Measurements from ENCODE around the gene SS18.

The SS18 gene

GRCh38 chr18:26121476-26121875, 31.1 kb upstream of the SS18 start:
- Histone ChIP-seq H3K9ac (ENCODE audit: low read length) (no peak overlapping the region), H4K20me1 (ENCODE audit: low read depth, low read length) (no peaks in the 10 kb centered on the region), H3K36me3 (ENCODE audit: low read length) (no peaks in the 10 kb centered on the region), H2AFZ (ENCODE audit: low read depth, low read length, severe bottlenecking) (no peak overlapping the region), H3F3A (ENCODE audit: insufficient read depth) (no peaks in the 10 kb centered on the region), H3K4me2 (ENCODE audit: low read depth, low read length, poor library complexity, severe bottlenecking) (no peak overlapping the region), H3K4me3 (ENCODE audit: insufficient read depth, low read length, poor library complexity, severe bottlenecking) (no peak overlapping the region), H3K9me2 (replicated peaks; ENCODE audit: insufficient read depth, low read length) (no peaks in the 10 kb centered on the region), H3K27me3 (ENCODE audit: low read length) (no peaks in the 10 kb centered on the region), H3K9me3 (ENCODE audit: insufficient read depth, low read length) (no peaks in the 10 kb centered on the region), H3K79me2 (ENCODE audit: insufficient read depth, low read length) (no peaks in the 10 kb centered on the region), H3K27ac (ENCODE audit: low read depth, low read length) (no peak overlapping the region)
- TF ChIP-seq CTCF (IDR thresholded peaks at IDR 0.05; ENCODE audit: insufficient read depth, low read length, poor library complexity, severe bottlenecking) = no peak
- no peak for TF ChIP-seq EZH2phosphoT487 (conservative IDR thresholded peaks at IDR 0.05; ENCODE audit: low read length)

- no peaks in the 10 kb centered on the region for H3K9me2 ChIP-seq (replicated peaks; ENCODE audit: insufficient read depth, low read length)
- no peaks in the 10 kb centered on the region for H4K20me1 ChIP-seq (ENCODE audit: low read depth, low read length)
- TF ChIP-seq EZH2phosphoT487 (conservative IDR thresholded peaks at IDR 0.05; ENCODE audit: low read length) (no peak), CTCF (IDR thresholded peaks at IDR 0.05; ENCODE audit: insufficient read depth, low read length, poor library complexity, severe bottlenecking) (no peak)
- H3K27me3 ChIP-seq (ENCODE audit: low read length) = no peaks in the 10 kb centered on the region
- H2AFZ ChIP-seq (ENCODE audit: low read depth, low read length, severe bottlenecking) = no peak overlapping the region
- no peaks in the 10 kb centered on the region for H3F3A ChIP-seq (ENCODE audit: insufficient read depth)
- H3K9ac ChIP-seq (ENCODE audit: low read length) = no peak overlapping the region
- no peak overlapping the region for H3K4me2 ChIP-seq (ENCODE audit: low read depth, low read length, poor library complexity, severe bottlenecking)
- no peak overlapping the region for H3K4me3 ChIP-seq (ENCODE audit: insufficient read depth, low read length, poor library complexity, severe bottlenecking)
- H3K9me3 ChIP-seq (ENCODE audit: insufficient read depth, low read length) = no peaks in the 10 kb centered on the region
- H3K36me3 ChIP-seq (ENCODE audit: low read length) = no peaks in the 10 kb centered on the region
- H3K27ac ChIP-seq (ENCODE audit: low read depth, low read length) = no peak overlapping the region
- no peaks in the 10 kb centered on the region for H3K79me2 ChIP-seq (ENCODE audit: insufficient read depth, low read length)
Observed at GRCh38 chr18:26119246-26119645, 28.8 kb upstream of the SS18 start.

- Histone ChIP-seq H3K27me3 (ENCODE audit: low read length) (no peaks in the 10 kb centered on the region), H3K9me3 (ENCODE audit: insufficient read depth, low read length) (no peaks in the 10 kb centered on the region), H3K4me3 (ENCODE audit: insufficient read depth, low read length, poor library complexity, severe bottlenecking) (no peak overlapping the region), H3K79me2 (ENCODE audit: insufficient read depth, low read length) (no peaks in the 10 kb centered on the region), H3F3A (ENCODE audit: insufficient read depth) (no peaks in the 10 kb centered on the region), H3K4me2 (ENCODE audit: low read depth, low read length, poor library complexity, severe bottlenecking) (no peak overlapping the region), H3K27ac (ENCODE audit: low read depth, low read length) (no peak overlapping the region), H2AFZ (ENCODE audit: low read depth, low read length, severe bottlenecking) (no peak overlapping the region), H3K9ac (ENCODE audit: low read length) (no peak overlapping the region), H4K20me1 (ENCODE audit: low read depth, low read length) (no peaks in the 10 kb centered on the region), H3K9me2 (replicated peaks; ENCODE audit: insufficient read depth, low read length) (no peaks in the 10 kb centered on the region), H3K36me3 (ENCODE audit: low read length) (no peaks in the 10 kb centered on the region)
- TF ChIP-seq EZH2phosphoT487 (conservative IDR thresholded peaks at IDR 0.05; ENCODE audit: low read length) (no peak), CTCF (IDR thresholded peaks at IDR 0.05; ENCODE audit: insufficient read depth, low read length, poor library complexity, severe bottlenecking) (no peak)
Observed at GRCh38 chr18:26104035-26104434, 13.6 kb upstream of the SS18 start.
